H1 (cell line): ENCODE data around the gene SUSD6. TPM values are rescaled to one million over a fixed set of nuclear protein-coding genes. Genes with fewer than 3 reads are reported as not detected.
A peak's percentile ranks its signal among the peaks of the same experiment; 100 is the strongest.

Experiments used
- CTCF ChIA-PET: fragments of 300-600 bp; sonication (Branson Sonifier 250); formaldehyde crosslinking; loops from one replicate; lab custom pipeline; 2021; ENCODE audit not compliant: partially characterized antibody; lab: Charles Lee
- POLR2A ChIA-PET: fragments of 300-600 bp; sonication (Branson Sonifier 250); formaldehyde crosslinking; loops from one replicate; lab custom pipeline; 2021; ENCODE audit warnings: inconsistent platforms; ENCODE audit not compliant: partially characterized antibody; lab: Charles Lee
- DNase-seq, 2 experiments: peaks; one replicate each; pipeline versions ENCODE4 v3.0.0 to v3.0.0-alpha.2; 2010 to 2022; ENCODE audit warnings: low spot score in 2 of 2, low read depth in 1 of 2, mixed read lengths in 1 of 2
- FAIRE-seq: peaks from 2 replicates; lab custom pipeline; 2011; peaks lifted over from hg19 to GRCh38; lab: Jason Lieb, UNC
- H2AFZ ChIP-seq: 2 replicates; pipeline ENCODE4 v1.8.1; 2012; ENCODE audit warnings: low read length, inconsistent platforms
- H2AK5ac ChIP-seq: 2 replicates; pipeline ENCODE4 v1.6.1; 2013; ENCODE audit warnings: low read depth, low read length
- H2BK120ac ChIP-seq: replicated peaks from 2 replicates; pipeline ENCODE3; 2013; ENCODE audit warnings: low read depth, low read length, inconsistent platforms
- H2BK12ac ChIP-seq: 2 replicates; pipeline ENCODE4 v1.6.1; 2013; ENCODE audit warnings: low read depth, low read length
- H2BK15ac ChIP-seq: 2 replicates; pipeline ENCODE4 v1.6.1; 2013; ENCODE audit warnings: low read length
- H2BK20ac ChIP-seq: 2 replicates; pipeline ENCODE4 v1.6.1; 2013; ENCODE audit warnings: low read length
- H2BK5ac ChIP-seq: 2 replicates; pipeline ENCODE4 v1.6.1; 2013; ENCODE audit warnings: low read depth, low read length
- H3K14ac ChIP-seq: 2 replicates; pipeline ENCODE4 v1.6.1; 2013; ENCODE audit warnings: inconsistent platforms; ENCODE audit not compliant: insufficient read length
- H3K18ac ChIP-seq: 2 replicates; pipeline ENCODE4 v1.6.1; 2013; ENCODE audit warnings: low read length; ENCODE audit errors: extremely low read depth
- H3K23ac ChIP-seq: 2 replicates; pipeline ENCODE4 v1.6.1; 2013; ENCODE audit warnings: inconsistent platforms; ENCODE audit not compliant: insufficient read length
- H3K23me2 ChIP-seq: 2 replicates; pipeline ENCODE4 v1.6.1; 2013; ENCODE audit warnings: low read depth, low read length
- H3K27ac ChIP-seq: 2 replicates; pipeline ENCODE4 v1.6.1; 2011; ENCODE audit warnings: low read depth, low read length, inconsistent platforms
- H3K27me3 ChIP-seq, 4 experiments: replicated peaks in 1 of 4; 1 replicate in 1 of 4; 2 replicates in 3 of 4; pipeline versions ENCODE4 v1.6.1 to v1.8.1; 2011 to 2013; ENCODE audit warnings: low read length in 3 of 4, mild to moderate bottlenecking in 3 of 4, inconsistent platforms in 2 of 4, mixed read lengths in 2 of 4, moderate library complexity in 1 of 4; ENCODE audit not compliant: control insufficient read depth in 3 of 4, insufficient read depth in 3 of 4; ENCODE audit errors: extremely low read depth in 1 of 4
- H3K36me3 ChIP-seq, 4 experiments: 2 replicates each; pipeline versions ENCODE4 v1.6.1 to v1.8.1; 2011 to 2013; ENCODE audit warnings: mild to moderate bottlenecking in 4 of 4, low read length in 3 of 4, moderate library complexity in 2 of 4, control low read depth in 1 of 4, inconsistent platforms in 1 of 4; ENCODE audit not compliant: insufficient read depth in 4 of 4, control insufficient read depth in 2 of 4
- H3K4ac ChIP-seq: replicated peaks from 2 replicates; pipeline ENCODE3; 2013; ENCODE audit warnings: low read length, low read depth, mixed read lengths, inconsistent platforms; ENCODE audit not compliant: insufficient read length
- H3K4me1 ChIP-seq, 4 experiments: replicated peaks in 1 of 4; 1 replicate in 1 of 4; 2 replicates in 3 of 4; pipeline versions ENCODE4 v1.6.1 to v1.8.1; 2011 to 2013; ENCODE audit warnings: low read length in 3 of 4, inconsistent platforms in 2 of 4, mixed read lengths in 1 of 4; ENCODE audit not compliant: insufficient read depth in 4 of 4, control insufficient read depth in 3 of 4
- H3K4me2 ChIP-seq, 2 experiments: 2 replicates each; pipeline versions ENCODE4 v1.6.1 to v1.8.1; 2011 to 2013; ENCODE audit warnings: low read depth in 2 of 2, low read length in 2 of 2, control low read depth in 1 of 2, inconsistent platforms in 1 of 2, mild to moderate bottlenecking in 1 of 2; ENCODE audit not compliant: insufficient read depth in 1 of 2
- H3K4me3 ChIP-seq, 4 experiments: fragments of 200-600, 300-600 bp in 1 of 4; sonication (generic), shearing (Covaris generic), sonication (Bioruptor Twin) in 1 of 4; 2 replicates each; pipeline versions ENCODE4 v1.5.1 to v1.8.1; 2011 to 2016; ENCODE audit warnings: low read length in 4 of 4, low read depth in 3 of 4, control low read depth in 2 of 4, inconsistent platforms in 2 of 4, mild to moderate bottlenecking in 2 of 4, mixed read lengths in 1 of 4, moderate library complexity in 1 of 4; ENCODE audit not compliant: insufficient read depth in 2 of 4; ENCODE audit errors: extremely low read depth in 1 of 4
- H3K56ac ChIP-seq: replicated peaks from 2 replicates; pipeline ENCODE3; 2013; ENCODE audit warnings: low read depth, mild to moderate bottlenecking, mixed read lengths, low read length, inconsistent platforms; ENCODE audit not compliant: insufficient read length
- H3K79me1 ChIP-seq: 2 replicates; pipeline ENCODE4 v1.6.1; 2013; ENCODE audit warnings: low read depth, low read length, control low read depth
- H3K79me2 ChIP-seq, 2 experiments: 2 replicates each; pipeline versions ENCODE4 v1.6.1 to v1.8.1; 2012 to 2013; ENCODE audit warnings: low read length in 2 of 2, mild to moderate bottlenecking in 2 of 2, inconsistent platforms in 1 of 2; ENCODE audit not compliant: insufficient read depth in 2 of 2, control insufficient read depth in 1 of 2
- H3K9ac ChIP-seq, 4 experiments: replicated peaks in 1 of 4; 1 replicate in 1 of 4; 2 replicates in 3 of 4; pipeline versions ENCODE4 v1.6.1 to v1.8.1; 2011 to 2013; ENCODE audit warnings: low read depth in 3 of 4, low read length in 3 of 4, control low read depth in 2 of 4, mild to moderate bottlenecking in 2 of 4, moderate library complexity in 2 of 4, inconsistent platforms in 1 of 4; ENCODE audit errors: extremely low read depth in 1 of 4
- H3K9me3 ChIP-seq, 2 experiments: 2 replicates each; pipeline versions ENCODE4 v1.6.1 to v1.8.1; 2012 to 2013; ENCODE audit warnings: mild to moderate bottlenecking in 2 of 2, moderate library complexity in 2 of 2, control low read depth in 1 of 2, inconsistent platforms in 1 of 2, low read depth in 1 of 2, low read length in 1 of 2, mixed read lengths in 1 of 2; ENCODE audit not compliant: insufficient read depth in 2 of 2
- H4K20me1 ChIP-seq, 2 experiments: replicated peaks in 1 of 2; 2 replicates each; pipeline versions ENCODE3 to v1.8.1; 2011 to 2013; ENCODE audit warnings: inconsistent platforms in 2 of 2, low read length in 2 of 2, mild to moderate bottlenecking in 1 of 2; ENCODE audit not compliant: insufficient read depth in 2 of 2, control insufficient read depth in 1 of 2
- H4K5ac ChIP-seq: 2 replicates; pipeline ENCODE4 v1.6.1; 2013; ENCODE audit warnings: low read length, low read depth, mixed read lengths, inconsistent platforms; ENCODE audit not compliant: insufficient read length
- H4K8ac ChIP-seq: 2 replicates; pipeline ENCODE4 v1.8.0; 2013; ENCODE audit warnings: mild to moderate bottlenecking, moderate library complexity, low read length, inconsistent platforms; ENCODE audit not compliant: insufficient read depth; ENCODE audit errors: extremely low read depth
- H4K91ac ChIP-seq: replicated peaks from 2 replicates; pipeline ENCODE3; 2013; ENCODE audit warnings: low read length, mixed read lengths, inconsistent platforms; ENCODE audit not compliant: insufficient read length
- CBX5 ChIP-seq: fragments of 300-800, 300-1000 bp; sonication (generic); IDR thresholded peaks from 2 replicates; pipeline ENCODE4 v1.7.1; 2016; ENCODE audit warnings: antibody characterized with exemption, low read length, low read depth
- CBX8 ChIP-seq: fragments of 300-800, 300-1000 bp; sonication (generic); IDR thresholded peaks from 2 replicates; pipeline ENCODE4 v1.7.1; 2016; ENCODE audit warnings: low read depth, low read length, borderline replicate concordance
- CTBP2 ChIP-seq: IDR thresholded peaks from 2 replicates; pipeline ENCODE4 v1.7.0; 2011; ENCODE audit warnings: borderline replicate concordance, mild to moderate bottlenecking, moderate library complexity, mixed read lengths, low read length; ENCODE audit not compliant: insufficient read depth, insufficient read length
- HDAC2 ChIP-seq, 2 experiments: fragments of 300-600 bp in 1 of 2; sonication (generic) in 1 of 2; IDR thresholded peaks; 2 replicates each; pipeline ENCODE4 v1.6.1; 2011 to 2012; ENCODE audit warnings: low read depth in 2 of 2, low read length in 2 of 2, mild to moderate bottlenecking in 2 of 2, moderate library complexity in 2 of 2, borderline replicate concordance in 1 of 2, inconsistent platforms in 1 of 2
- NANOG ChIP-seq: IDR thresholded peaks from 2 replicates; pipeline ENCODE4 v1.6.1; 2011; ENCODE audit warnings: low read length, low read depth, mild to moderate bottlenecking, inconsistent platforms; ENCODE audit not compliant: insufficient read depth, poor library complexity, severe bottlenecking
- SIRT6 ChIP-seq: IDR thresholded peaks from one replicate; pipeline ENCODE4 v1.7.1; 2012; ENCODE audit warnings: low read length, inconsistent platforms
- TEAD4 ChIP-seq: IDR thresholded peaks from 2 replicates; pipeline ENCODE4 v1.6.1; 2012; ENCODE audit warnings: low read depth, low read length, inconsistent platforms, mixed read lengths
- WGBS, 2 experiments: shearing (Covaris generic) in 1 of 2; methylation state at CpG; one replicate each; pipeline versions ENCODE4 v1.1.6 to v1.1.7; 2013 to 2015; ENCODE audit warnings: low lambda C conversion rate in 2 of 2, mixed read lengths in 2 of 2, inconsistent platforms in 1 of 2, low coverage in 1 of 2, missing lambda C conversion rate in 1 of 2; ENCODE audit not compliant: insufficient replicate concordance in 2 of 2, insufficient coverage in 1 of 2, insufficient read length in 1 of 2; ENCODE audit errors: extremely low coverage in 1 of 2, missing lambda C conversion rate in 1 of 2; 5-methylcytosine and 5-hydroxymethylcytosine counted together
- polyA plus RNA-seq, 7 experiments: library from polyadenylated mRNA; depleted of rRNA in 3 of 7; stranded (reverse) in 5 of 7; unstranded in 2 of 7; fragments of >200 nt in 5 of 7; fragments of 200-250 nt in 2 of 7; gene quantifications; 1 replicate in 5 of 7; 2 replicates in 1 of 7; 4 replicates in 1 of 7; pipeline versions ENCODE4 v1.2.1 to v1.2.3, GENCODE V29; 2011 to 2013; ENCODE audit warnings: missing spikeins in 2 of 7, mixed read lengths in 2 of 7
- total RNA-seq: library from RNA; stranded (reverse); fragmentation: NEBNext Ultra II Directional; extraction: Animal tissue kit (Norgen Biotek cat#: 25700); gene quantifications from 2 replicates; pipeline ENCODE4 v1.2.1, GENCODE V29; 2021

Gene SUSD6
- total and polyA plus RNA-seq, 2 of the 8 experiments (the other 6 are each of a cell fraction or from before 2014, with no cell fraction given) = 3.0 to 3.8 TPM

DNA sequence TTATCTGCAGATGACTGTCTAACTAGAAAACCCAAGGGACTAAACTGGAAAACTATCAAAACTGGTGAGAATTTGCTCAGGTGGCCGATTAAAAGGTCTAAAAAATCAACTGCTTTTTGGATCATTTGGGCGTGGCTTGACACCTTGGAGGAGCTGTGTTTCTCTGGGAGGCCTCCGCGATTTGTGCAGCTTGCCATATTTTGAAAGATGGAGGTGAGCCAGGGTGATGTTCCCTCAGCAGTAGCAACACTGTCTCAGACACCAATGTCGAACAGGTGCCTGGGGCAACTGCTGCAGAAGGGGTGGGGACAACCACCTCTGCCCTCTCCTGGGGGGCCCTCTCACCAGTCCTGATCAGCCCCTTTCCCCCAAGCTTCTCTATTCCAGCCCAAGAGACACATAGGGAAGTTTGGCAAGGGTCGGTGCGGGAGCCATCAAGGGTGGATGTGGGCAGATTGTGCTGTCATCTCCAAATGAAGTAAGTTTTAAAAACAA is 40.5 kb upstream of the SUSD6 start:
- H2BK120ac ChIP-seq = no peak overlapping the region
- H2BK12ac ChIP-seq = no peak overlapping the region
- H3K4me3 ChIP-seq = no peak overlapping the region
- H4K20me1 ChIP-seq = no peaks in the 10 kb centered on the region
- FAIRE-seq = no peak
- H2AK5ac ChIP-seq = no peak overlapping the region
- H4K91ac ChIP-seq = no peak overlapping the region
- WGBS, 2 experiments = 92% methylated on average over 7 of the region's 7 CpGs; no CpG with 5 or more reads in 1 of the 2 experiments
- no peak overlapping the region for H3K4ac ChIP-seq
- no peak overlapping the region for H2AFZ ChIP-seq
- peaks cover 10% of the 10 kb centered on the region; the same call in 1 of the 2 replicates for H3K23me2 ChIP-seq
- H3K14ac ChIP-seq = no peak overlapping the region
- H3K18ac ChIP-seq = no peak overlapping the region
- H4K8ac ChIP-seq = no peak overlapping the region
- H3K9me3 ChIP-seq = peaks cover 0 to 23% of the 10 kb centered on the region in 2 experiments; a peak in 2 of 4 replicates
- H3K56ac ChIP-seq = no peak overlapping the region
- DNase-seq = no peak
- no peaks in the 10 kb centered on the region for H3K79me2 ChIP-seq
- ChIA-PET CTCF (interaction anchor here (0.7 to 6.5 kb wide), 12 partner anchors 8 to 138 kb away, joined by 3 to 96 read pairs (median 4); no protein-coding TSS in a partner anchor), POLR2A (interaction anchor here (1.2 to 2.3 kb wide), 3 partner anchors 10 to 84 kb away, joined by 3 to 14 read pairs (median 3); no protein-coding TSS in a partner anchor)
- no peak overlapping the region for H3K27ac ChIP-seq
- H4K5ac ChIP-seq = no peak overlapping the region
- peak overlapping the region in 1 of 2 experiments; percentile 35; a peak in 1 of 4 replicates for H3K4me2 ChIP-seq
- no peak overlapping the region for H3K23ac ChIP-seq
- peaks cover 24 to 48% (median 40%) of the 10 kb centered on the region in 4 experiments for H3K27me3 ChIP-seq
- no peak overlapping the region for H2BK5ac ChIP-seq
- no peak overlapping the region for H2BK15ac ChIP-seq
- peaks cover 0 to 9% (median 7%) of the 10 kb centered on the region in 4 experiments; a peak in 4 of 7 replicates for H3K4me1 ChIP-seq
- no peak overlapping the region for H2BK20ac ChIP-seq
- H3K9ac ChIP-seq = no peak overlapping the region
- H3K79me1 ChIP-seq = no peaks in the 10 kb centered on the region
- peaks cover 0 to 26% (median 4%) of the 10 kb centered on the region in 4 experiments; a peak in 3 of 8 replicates for H3K36me3 ChIP-seq
- TF ChIP-seq NANOG (no peak), SIRT6 (no peak), TEAD4 (no peak), HDAC2 (IDR thresholded peaks at IDR 0.05; ENCODE audit: borderline replicate concordance in 1 of 2, low read depth in 2 of 2, low read length in 2 of 2) (no peak), CBX5 (no peak), CBX8 (no peak), CTBP2 (no peak)
